HG03442 (cell line): ENCODE data around the gene PRKAR1B.

Experiments
- ATAC-seq: cut with Tn5 transposase; IDR thresholded peaks from one replicate; pipeline ENCODE4 v1.9.1; 2021; ENCODE audit warnings: mild to moderate bottlenecking, moderate library complexity; ENCODE audit not compliant: unreplicated experiment

Gene PRKAR1B

DNA sequence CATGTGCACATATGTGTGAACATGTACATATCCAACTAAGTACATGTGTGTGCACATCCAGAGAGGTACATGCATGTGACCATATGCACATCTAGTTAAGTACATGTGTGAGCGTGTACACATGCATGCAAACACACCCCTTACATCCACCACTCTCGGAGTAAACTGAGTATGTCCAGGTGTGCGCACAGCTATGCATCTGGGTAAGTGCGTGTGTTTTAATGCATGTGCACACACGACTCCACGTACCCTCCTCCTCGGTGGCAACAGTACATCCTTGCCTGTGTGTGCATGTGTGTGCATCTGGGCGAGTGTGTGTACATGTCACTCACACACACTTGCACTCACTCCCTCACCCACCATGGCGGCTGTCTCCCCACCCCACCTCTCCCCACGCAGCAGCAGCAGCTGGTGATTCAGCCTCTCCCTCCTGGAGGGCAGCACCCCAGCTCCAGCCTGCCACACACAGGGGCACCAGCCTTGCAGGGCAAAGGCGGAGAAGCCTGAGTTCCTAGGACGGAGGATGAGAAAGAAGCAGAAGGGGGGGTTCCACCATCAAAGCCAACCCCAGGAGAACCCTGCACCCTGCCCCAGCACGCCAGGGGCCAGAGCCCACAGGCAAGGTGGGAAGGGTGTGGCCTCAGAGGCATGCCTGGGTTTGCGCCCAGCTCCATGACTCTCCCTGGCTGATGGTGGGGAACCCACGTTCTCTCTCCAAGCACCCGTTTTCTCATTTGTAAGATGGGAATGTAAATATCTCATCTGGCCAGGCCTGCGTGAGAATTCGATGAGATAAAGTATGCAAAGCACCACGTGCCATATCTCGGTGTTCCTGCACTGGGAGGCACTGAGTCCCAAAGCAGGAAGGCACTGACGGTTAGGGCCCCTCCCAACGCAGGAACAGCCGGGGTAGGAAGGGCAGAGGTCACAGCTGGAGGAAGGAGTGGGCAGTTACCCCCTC is 28.3 kb downstream of the PRKAR1B start:
- no peak for ATAC-seq

DNA sequence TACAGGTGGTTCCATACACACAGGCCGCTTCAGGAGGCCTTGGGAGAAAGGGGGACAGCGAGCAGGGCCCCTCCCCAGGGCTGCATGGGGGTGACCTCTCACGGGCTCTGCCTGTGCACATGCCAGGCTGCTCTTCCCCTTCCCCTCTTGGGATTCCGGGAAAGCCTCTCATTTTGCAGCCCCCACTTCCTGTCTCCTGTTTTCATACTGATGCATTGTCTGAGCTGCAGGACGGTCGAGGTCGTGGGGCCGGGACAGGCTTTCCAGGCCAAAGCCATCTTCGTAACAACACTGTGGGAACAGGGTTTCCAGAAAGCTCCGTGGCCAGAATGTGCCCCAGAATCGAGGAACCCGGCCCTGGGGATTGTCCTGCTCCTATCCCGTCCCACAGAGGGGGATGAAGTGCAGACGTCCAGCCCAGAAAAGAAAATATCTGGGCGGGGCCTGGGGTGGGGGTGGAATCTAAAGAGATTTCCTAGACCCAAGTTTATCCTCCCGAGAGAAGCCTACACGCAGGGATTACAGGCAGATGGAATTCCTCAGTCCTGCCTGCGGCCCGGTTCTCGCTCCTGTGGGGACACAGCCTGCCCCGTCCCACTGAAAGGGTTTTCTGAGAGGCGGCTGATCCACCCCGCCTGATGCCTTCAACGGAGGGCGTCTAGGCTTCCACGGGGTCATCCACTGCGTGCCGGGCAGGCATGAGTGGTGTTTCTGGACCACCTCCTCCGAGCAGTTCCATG is 30.1 kb downstream of the PRKAR1B start:
- ATAC-seq: no peak

GRCh38 chr7:696426-696811 is 30.7 kb downstream of the PRKAR1B start:
- no peak for ATAC-seq

- no peak for ATAC-seq
These were observed 33.8 kb downstream of the PRKAR1B start for GRCh38 chr7:693280-693679.

DNA sequence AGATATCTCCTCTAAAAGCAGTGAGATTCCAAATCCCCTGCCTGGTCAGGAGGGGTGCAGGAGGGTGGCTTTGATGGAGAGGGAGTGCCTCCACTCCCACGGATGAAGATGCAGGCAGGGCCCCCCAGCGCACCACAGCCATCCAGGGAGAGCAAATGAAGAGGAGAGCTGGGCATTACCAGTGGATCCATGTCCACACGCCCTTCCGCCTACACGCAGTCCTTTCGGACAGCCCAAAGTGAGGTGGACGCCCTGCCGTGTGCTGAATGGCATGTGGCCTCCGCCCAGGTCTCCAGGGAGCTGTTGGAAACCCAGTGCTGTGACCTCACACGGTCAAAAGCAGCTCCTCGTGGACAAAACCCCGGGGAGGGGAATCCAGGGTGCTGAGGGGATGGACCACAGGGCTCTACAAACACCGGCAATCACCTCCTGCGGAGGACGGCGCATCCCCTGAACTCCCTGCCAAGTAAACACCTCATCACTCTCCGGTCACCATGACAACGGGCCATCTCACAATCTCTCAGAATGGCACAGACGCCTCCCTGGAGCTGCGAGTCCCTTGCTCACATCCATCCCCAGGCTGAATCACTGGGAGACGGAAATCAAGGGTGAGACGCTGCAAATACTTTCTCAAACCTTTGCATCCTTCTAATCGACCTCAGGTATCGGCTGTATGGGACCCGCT is 35.6 kb downstream of the PRKAR1B start:
- ATAC-seq: no peak

GRCh38 chr7:690478-691360 is 36.4 kb downstream of the PRKAR1B start:
- ATAC-seq: no peak

DNA sequence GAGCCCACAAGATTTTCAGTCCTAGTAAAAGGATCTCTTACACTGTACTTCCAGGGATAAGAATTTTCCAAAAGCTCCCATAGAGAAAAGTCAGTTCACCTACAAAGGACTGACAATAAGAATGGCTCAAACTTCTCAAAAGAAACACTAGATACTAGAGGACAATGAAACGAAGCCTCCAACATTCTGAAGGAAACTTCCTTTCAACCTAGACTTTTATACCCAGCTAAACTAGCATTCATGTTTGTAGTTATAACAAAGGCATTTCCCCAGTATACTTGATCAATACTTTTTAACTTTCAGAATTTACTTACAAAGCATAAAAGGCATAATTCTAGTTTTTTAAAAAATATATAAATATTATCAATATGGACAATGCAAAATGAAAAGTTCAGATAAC is 41.5 kb downstream of the PRKAR1B start:
- no peak for ATAC-seq

DNA sequence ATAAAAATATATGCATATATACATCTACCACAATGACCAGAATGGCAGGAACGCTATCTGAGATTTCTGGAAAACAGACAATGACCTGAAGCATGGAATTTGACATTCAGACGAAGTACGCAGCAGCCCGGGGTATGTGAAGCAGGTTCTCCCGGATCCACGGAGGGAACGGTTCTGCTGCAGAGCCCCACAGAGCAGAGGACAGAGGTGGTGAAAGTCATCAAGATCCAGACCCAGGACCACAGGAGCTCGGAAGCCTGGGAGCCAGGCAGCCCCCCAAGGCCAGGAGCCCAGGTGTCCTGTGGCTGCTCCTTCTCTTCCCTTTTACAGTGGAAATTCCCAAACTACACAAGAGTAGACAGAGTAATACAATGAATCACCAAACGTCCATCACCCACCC is 42.7 kb downstream of the PRKAR1B start:
- no peak for ATAC-seq

DNA sequence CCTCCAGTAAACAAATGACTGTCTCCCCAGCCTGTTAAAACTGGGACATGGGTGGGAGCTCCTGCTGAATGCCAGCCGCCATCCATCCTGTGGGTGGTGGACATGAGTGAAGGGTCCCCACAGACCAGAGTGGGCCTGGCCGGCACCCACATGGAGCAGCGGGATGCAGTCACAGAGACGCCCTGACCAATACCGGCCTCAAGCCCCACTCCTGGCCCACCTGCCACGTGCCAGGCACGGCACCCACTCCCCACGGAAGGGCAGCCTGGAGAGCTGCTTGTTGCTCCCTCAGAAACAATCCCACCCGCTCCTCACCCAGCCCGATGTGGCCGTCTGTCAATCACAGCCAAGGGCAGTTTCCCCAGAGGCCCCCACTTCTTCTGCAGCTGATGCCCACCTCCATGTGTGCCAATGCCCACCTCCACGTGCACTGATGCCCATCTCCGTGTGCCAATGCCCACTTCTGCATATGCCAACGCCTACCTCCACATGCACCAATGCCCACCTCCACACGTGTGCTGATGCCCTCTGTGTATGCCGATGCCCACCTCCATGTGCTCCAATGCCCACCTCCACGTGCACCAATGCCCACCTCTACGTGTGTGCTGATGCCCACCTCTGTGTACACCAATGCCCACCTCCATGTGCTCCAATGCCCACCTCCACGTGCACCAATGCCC is 43.4 kb downstream of the PRKAR1B start:
- ATAC-seq: no peak

DNA sequence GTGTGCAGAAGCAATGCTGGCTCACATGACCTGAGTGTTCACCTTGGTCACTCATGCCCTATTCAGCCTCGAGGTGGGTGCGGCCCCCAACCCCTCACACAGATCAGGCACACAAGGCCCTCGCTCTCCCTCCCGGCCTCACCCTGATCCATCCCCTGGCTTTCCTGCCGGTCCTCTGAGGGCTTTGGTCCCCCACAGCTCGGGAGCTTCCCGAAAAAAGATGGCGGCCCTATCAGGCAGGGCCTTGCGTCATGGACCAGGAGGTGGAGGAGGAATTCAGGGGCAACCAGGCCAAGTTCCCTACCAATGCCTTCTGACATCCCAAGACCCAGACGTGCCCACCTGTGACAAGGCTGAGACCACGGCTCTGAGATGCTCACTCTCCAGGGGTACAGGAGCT is 44.3 kb downstream of the PRKAR1B start:
- ATAC-seq: no peak

GRCh38 chr7:681551-682307 is 45.4 kb downstream of the PRKAR1B start:
- no peak for ATAC-seq

GRCh38 chr7:680411-681127 is 46.5 kb downstream of the PRKAR1B start:
- ATAC-seq: no peak

DNA sequence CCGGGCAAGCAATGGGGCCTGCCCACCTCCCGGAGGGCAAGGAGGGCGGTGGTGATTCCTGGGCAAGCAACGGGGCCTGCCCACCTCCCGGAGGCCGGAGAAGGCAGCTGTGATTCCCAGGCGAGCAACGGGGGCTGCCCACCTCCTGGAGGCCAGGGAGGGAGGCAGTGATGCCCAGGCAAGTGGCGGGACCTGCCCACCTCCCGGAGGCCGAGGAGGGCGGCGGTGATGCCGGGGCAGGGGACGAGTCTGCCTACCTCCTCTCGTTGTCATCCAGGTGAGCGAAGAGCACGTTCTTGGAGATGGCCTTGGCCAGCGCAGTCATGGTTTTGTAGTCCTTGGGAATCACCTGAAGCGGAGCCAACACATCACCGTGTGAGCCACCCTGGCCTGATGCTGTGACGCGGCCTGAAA is 50.1 kb downstream of the PRKAR1B start:
- no peak for ATAC-seq

DNA sequence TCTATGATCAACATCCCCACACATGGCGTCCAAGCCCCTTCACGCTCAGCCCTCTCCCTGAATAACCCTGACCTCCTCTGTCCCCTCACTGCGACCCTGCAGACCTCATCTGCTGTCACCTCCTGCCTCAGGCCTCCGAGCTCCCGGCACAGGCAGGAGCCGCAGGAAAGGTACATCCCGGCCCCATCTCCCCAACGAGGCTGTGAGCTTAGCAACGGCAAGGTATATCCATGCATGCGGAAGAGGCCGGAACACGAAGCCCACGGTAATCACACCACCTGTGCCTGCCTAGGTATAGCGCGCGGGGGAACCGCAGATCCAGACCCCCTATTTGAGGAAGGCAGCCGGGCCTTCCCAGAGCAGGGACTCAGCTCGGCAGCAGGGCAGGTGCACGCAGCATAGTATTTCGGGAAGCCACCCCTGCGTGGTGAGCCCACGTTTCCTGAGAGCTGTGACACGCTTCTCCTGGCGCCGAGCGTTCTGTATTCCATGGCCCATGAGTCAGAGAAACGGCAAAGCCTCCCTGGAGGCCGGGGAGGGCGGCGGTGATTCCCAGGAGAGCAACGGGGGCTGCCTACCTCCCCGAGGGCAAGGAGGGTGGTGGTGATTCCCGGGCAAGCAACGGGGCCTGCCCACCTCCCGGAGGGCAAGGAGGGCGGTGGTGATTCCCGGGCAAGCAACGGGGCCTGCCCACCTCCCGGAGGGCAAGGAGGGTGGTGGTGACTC is 50.7 kb downstream of the PRKAR1B start:
- ATAC-seq: no peak

GRCh38 chr7:674454-675410 is 52.3 kb downstream of the PRKAR1B start:
- no peak for ATAC-seq

GRCh38 chr7:673681-674453 is 53.2 kb downstream of the PRKAR1B start:
- ATAC-seq: no peak
